IMR-90 (cell line): ENCODE results near the gene SF3A1. TPM values are rescaled to one million over a fixed set of nuclear protein-coding genes. Genes with fewer than 3 reads are reported as not detected.
"Not testable (repeated sequence)": the region's sequence is repeated elsewhere in the genome, so short reads cannot be mapped to it uniquely, and the experiment has no call there.

Experiments
- ATAC-seq: fragments of 200-7000 bp; cut with Tn5 transposase; 2 replicates; pipeline ENCODE4 v1.9.1; 2020; ENCODE audit warnings: low read depth, mild to moderate bottlenecking, moderate library complexity
- BruUV-seq: library from RNA; stranded (reverse); fragments of 400-500 nt; replicated peaks from 2 replicates; lab custom pipeline; 2021; lab: Mats Ljungman, UMichigan
- CTCF ChIA-PET: fragments of 300-600 bp; formaldehyde crosslinking; extraction: SDS; loops from one replicate; lab custom pipeline; 2021; ENCODE audit warnings: antibody characterized with exemption; lab: Yijun Ruan, JAX
- POLR2A ChIA-PET: fragments of 300-600 bp; sonication (Branson Sonifier 250); formaldehyde crosslinking; loops from one replicate; lab custom pipeline; 2022; ENCODE audit warnings: antibody characterized with exemption; ENCODE audit not compliant: unreplicated experiment; lab: Charles Lee
- DNase-seq: peaks from one replicate; pipeline ENCODE4 v3.0.0; 2013
- H2AFZ ChIP-seq: replicated peaks from 2 replicates; pipeline ENCODE3; 2013; ENCODE audit warnings: low read length, mild to moderate bottlenecking; ENCODE audit not compliant: poor library complexity
- H2AK5ac ChIP-seq: 2 replicates; pipeline ENCODE4 v1.6.1; 2013; ENCODE audit warnings: low read depth, low read length, inconsistent platforms
- H2AK9ac ChIP-seq: replicated peaks from 2 replicates; pipeline ENCODE3; 2013; ENCODE audit warnings: mild to moderate bottlenecking, low read depth, low read length, moderate library complexity; ENCODE audit not compliant: poor library complexity
- H2BK120ac ChIP-seq: 2 replicates; pipeline ENCODE4 v1.6.1; 2013; ENCODE audit warnings: low read depth, low read length, inconsistent platforms
- H2BK15ac ChIP-seq: 3 replicates; pipeline ENCODE4 v1.6.1; 2013; ENCODE audit warnings: low read depth, low read length, inconsistent platforms
- H2BK20ac ChIP-seq: 2 replicates; pipeline ENCODE4 v1.6.1; 2013; ENCODE audit warnings: low read depth, mild to moderate bottlenecking, inconsistent platforms, low read length, moderate library complexity
- H2BK5ac ChIP-seq: 2 replicates; pipeline ENCODE4 v1.6.1; 2013; ENCODE audit warnings: mild to moderate bottlenecking, low read depth, low read length, inconsistent platforms; ENCODE audit not compliant: poor library complexity, severe bottlenecking
- H3K14ac ChIP-seq: replicated peaks from 2 replicates; pipeline ENCODE4 v1.6.1; 2013; ENCODE audit warnings: low read depth, low read length, inconsistent platforms
- H3K18ac ChIP-seq: 2 replicates; pipeline ENCODE4 v1.6.1; 2013; ENCODE audit warnings: low read depth, low read length, control low read depth
- H3K23ac ChIP-seq: 2 replicates; pipeline ENCODE4 v1.6.1; 2013; ENCODE audit warnings: low read depth, low read length, inconsistent platforms
- H3K27ac ChIP-seq: 2 replicates; pipeline ENCODE4 v1.5.1; 2013; ENCODE audit warnings: mild to moderate bottlenecking, control low read depth, low read length; ENCODE audit not compliant: insufficient read depth
- H3K27me3 ChIP-seq: 2 replicates; pipeline ENCODE4 v1.6.1; 2013; ENCODE audit warnings: low read length; ENCODE audit not compliant: control insufficient read depth, insufficient read depth
- H3K36me3 ChIP-seq: 2 replicates; pipeline ENCODE4 v1.6.1; 2013; ENCODE audit warnings: low read length, mixed read lengths; ENCODE audit not compliant: control insufficient read depth, insufficient read depth
- H3K4ac ChIP-seq: 2 replicates; pipeline ENCODE4 v1.6.1; 2013; ENCODE audit warnings: low read depth, low read length, inconsistent platforms
- H3K4me1 ChIP-seq: 2 replicates; pipeline ENCODE4 v1.6.1; 2013; ENCODE audit warnings: low read length, mixed read lengths; ENCODE audit not compliant: control insufficient read depth, insufficient read depth
- H3K4me2 ChIP-seq: 2 replicates; pipeline ENCODE4 v1.6.1; 2013; ENCODE audit warnings: low read depth, mild to moderate bottlenecking, control low read depth, low read length, moderate library complexity
- H3K4me3 ChIP-seq: 2 replicates; pipeline ENCODE4 v1.5.1; 2013; ENCODE audit warnings: low read depth, mild to moderate bottlenecking, control low read depth, low read length, moderate library complexity; ENCODE audit not compliant: insufficient read depth
- H3K56ac ChIP-seq: 2 replicates; pipeline ENCODE4 v1.6.1; 2013; ENCODE audit warnings: low read length, inconsistent platforms; ENCODE audit not compliant: insufficient read depth; ENCODE audit errors: extremely low read depth
- H3K79me1 ChIP-seq, 2 experiments: 2 replicates each; pipeline ENCODE4 v1.6.1; 2013; ENCODE audit warnings: low read length in 2 of 2, inconsistent platforms in 1 of 2, low read depth in 1 of 2
- H3K9ac ChIP-seq: 2 replicates; pipeline ENCODE4 v1.6.1; 2013; ENCODE audit warnings: low read depth, low read length, control low read depth
- H3K9me1 ChIP-seq: 2 replicates; pipeline ENCODE4 v1.6.1; 2013; ENCODE audit warnings: low read length, inconsistent platforms; ENCODE audit not compliant: insufficient read depth
- H3K9me3 ChIP-seq: 2 replicates; pipeline ENCODE4 v1.6.1; 2013; ENCODE audit warnings: low read length; ENCODE audit not compliant: control insufficient read depth, insufficient read depth
- H4K20me1 ChIP-seq: 2 replicates; pipeline ENCODE4 v1.6.1; 2013; ENCODE audit warnings: low read length, inconsistent platforms; ENCODE audit not compliant: insufficient read depth
- H4K5ac ChIP-seq: 2 replicates; pipeline ENCODE4 v1.6.1; 2013; ENCODE audit warnings: mild to moderate bottlenecking, low read depth, low read length, control low read depth
- H4K8ac ChIP-seq, 2 experiments: 2 replicates each; pipeline ENCODE4 v1.6.1; 2013; ENCODE audit warnings: low read depth in 2 of 2, low read length in 2 of 2, control low read depth in 1 of 2, inconsistent platforms in 1 of 2
- H4K91ac ChIP-seq: 2 replicates; pipeline ENCODE4 v1.6.1; 2013; ENCODE audit warnings: low read depth, low read length, inconsistent platforms; ENCODE audit not compliant: insufficient read depth
- CEBPB ChIP-seq: IDR thresholded peaks from 2 replicates; pipeline ENCODE4 v1.6.1; 2012; ENCODE audit warnings: low read depth, low read length, improper control_type of control experiment
- CTCF ChIP-seq: conservative IDR thresholded peaks from 2 replicates; pipeline ENCODE4 v1.5.1; 2012; ENCODE audit warnings: mild to moderate bottlenecking, low read depth, low read length, improper control_type of control experiment
- MXI1 ChIP-seq: IDR thresholded peaks from 2 replicates; pipeline ENCODE4 v1.6.1; 2012; ENCODE audit warnings: low read depth, mild to moderate bottlenecking, low read length, moderate library complexity, borderline replicate concordance
- SMC3 ChIP-seq: fragments of 150-350 bp; IDR thresholded peaks from 2 replicates; pipeline ENCODE4 v1.6.1; 2016; ENCODE audit warnings: low read depth, mild to moderate bottlenecking, antibody characterized with exemption, low read length, moderate library complexity
- USF2 ChIP-seq: fragments of 150-350 bp; IDR thresholded peaks from 2 replicates; pipeline ENCODE4 v1.6.1; 2017; ENCODE audit warnings: mild to moderate bottlenecking, antibody characterized with exemption, low read length, low read depth
- WGBS, 2 experiments: methylation state at CpG; one replicate each; pipeline versions ENCODE4 v1.1.5 to v1.1.7; 2013; ENCODE audit warnings: missing lambda C conversion rate in 2 of 2; ENCODE audit not compliant: insufficient read length in 1 of 2; ENCODE audit errors: extremely low coverage in 2 of 2; 5-methylcytosine and 5-hydroxymethylcytosine counted together
- dilution Hi-C: fragments of 300-500 bp; cut with HindIII; formaldehyde crosslinking; loops from one replicate; pipeline ENCODE4 v1.14.3; 2018; ENCODE audit warnings: low sequenced_read_pairs; ENCODE audit not compliant: unreplicated experiment
- in situ Hi-C: fragments of 300-500 bp; cut with MboI; formaldehyde crosslinking; loops from 3 replicates; pipeline ENCODE4 v1.14.3; 2019; ENCODE audit warnings: low sequenced_read_pairs, inconsistent platforms, mixed read lengths
- intact Hi-C: fragments of 100-400 bp; cut with micrococcal nuclease; formaldehyde crosslinking; loops from 2 replicates; pipeline ENCODE4 v1.10.0; 2022
- polyA plus RNA-seq, 3 experiments: library from polyadenylated mRNA; depleted of rRNA; stranded (reverse); fragments of >200 nt; gene quantifications; 2 replicates each; pipeline ENCODE4 v1.2.3, GENCODE V29; 2012; ENCODE audit warnings: low replicate concordance in 1 of 3
- total RNA-seq: library from RNA; depleted of rRNA; stranded (reverse); fragments of >200 nt; gene quantifications from 2 replicates; pipeline ENCODE4 v1.2.3, GENCODE V29; 2012

Gene SF3A1
- total and polyA plus RNA-seq, 2 of the 4 experiments (the other 2 are of a cell fraction) = 36.9 to 67.2 TPM

GRCh38 chr22:30404307-30404706 lies 47.6 kb upstream of the SF3A1 start:
- intact Hi-C loops = no loop called here
- no peaks in the 10 kb centered on the region for H3K27me3 ChIP-seq
- no peak for TF ChIP-seq CTCF
- no peak for TF ChIP-seq CEBPB
- TF ChIP-seq SMC3 = no peak
- no peak for TF ChIP-seq USF2
- TF ChIP-seq MXI1 = no peak
- no peak overlapping the region for H2BK5ac ChIP-seq
- no peak overlapping the region for H3K18ac ChIP-seq
- no peak overlapping the region for H3K4me3 ChIP-seq
- peaks cover 5% of the 10 kb centered on the region for H3K4me1 ChIP-seq
- no peak overlapping the region for H4K8ac ChIP-seq
- H3K9ac ChIP-seq = no peak overlapping the region
- peaks cover 5% of the 10 kb centered on the region; the same call in 1 of the 2 replicates for H4K20me1 ChIP-seq
- H3K23ac ChIP-seq = no peak overlapping the region
- H3K9me1 ChIP-seq = 0 out of 2 replicates have a peak, but pooled peaks cover 5% of the 10 kb centered on the region
- H2BK20ac ChIP-seq = no peak overlapping the region
- BruUV-seq = no TSS peak
- H3K56ac ChIP-seq = no peak overlapping the region
- H3K27ac ChIP-seq = no peak overlapping the region
- H3K79me1 ChIP-seq = peaks cover 23 to 45% of the 10 kb centered on the region in 2 experiments
- no peak overlapping the region for H2AK5ac ChIP-seq
- H3K4me2 ChIP-seq = no peak overlapping the region
- no peak overlapping the region for H4K5ac ChIP-seq
- H2BK120ac ChIP-seq = no peak overlapping the region
- no peak overlapping the region for H2AFZ ChIP-seq
- peaks cover 23% of the 10 kb centered on the region for H3K36me3 ChIP-seq
- dilution Hi-C loops = no loop called here
- H4K91ac ChIP-seq = no peak overlapping the region
- ATAC-seq (no peak), DNase-seq (no peak)
- no peak overlapping the region for H3K14ac ChIP-seq
- ChIA-PET POLR2A (no interaction called here), CTCF (no interaction called here)
- no peak overlapping the region for H2BK15ac ChIP-seq
- 87% methylated on average over 3 of the region's 6 CpGs; no CpG with 5 or more reads in 1 of the 2 experiments for WGBS, 2 experiments
- no peaks in the 10 kb centered on the region for H3K9me3 ChIP-seq
- in situ Hi-C loops = no loop called here
- no peak overlapping the region for H2AK9ac ChIP-seq
- no peak overlapping the region for H3K4ac ChIP-seq

GRCh38 chr22:30402766-30403104 lies 46.0 kb upstream of the SF3A1 start:
- intact Hi-C loops = not testable (repeated sequence)

More at GRCh38 chr22:30402766-30403104, 46.0 kb upstream of the SF3A1 start:
- CTCF ChIA-PET = interaction anchor here (0.8 kb wide), 1 partner anchor 23 kb away, joined by 4 read pairs; the partner anchor contains the start of gene MTFP1
- Histone ChIP-seq H3K79me1 (peaks cover 33 to 58% of the 10 kb centered on the region in 2 experiments), H3K9me1 (peaks cover 15% of the 10 kb centered on the region), H4K20me1 (peaks cover 18% of the 10 kb centered on the region), H3K4me1 (peaks cover 12% of the 10 kb centered on the region), H3K36me3 (peaks cover 15% of the 10 kb centered on the region)
- H2BK5ac ChIP-seq, H2BK15ac ChIP-seq, H3K23ac ChIP-seq, H3K18ac ChIP-seq, H2BK120ac ChIP-seq, H4K5ac ChIP-seq, H3K4ac ChIP-seq, DNase-seq, H3K4me3 ChIP-seq, ATAC-seq, H2AK9ac ChIP-seq, H3K9me3 ChIP-seq, H3K9ac ChIP-seq, H2AFZ ChIP-seq, BruUV-seq, POLR2A ChIA-PET, H3K4me2 ChIP-seq, H4K91ac ChIP-seq, H3K56ac ChIP-seq, H3K27ac ChIP-seq, H3K14ac ChIP-seq, in situ Hi-C loops, H3K27me3 ChIP-seq, H4K8ac ChIP-seq, dilution Hi-C loops, H2AK5ac ChIP-seq, H2BK20ac ChIP-seq: not testable (repeated sequence)
- WGBS, 2 experiments = no CpG with 5 or more reads among the region's 5 CpGs
